T1000 (cell line): Measurements from ENCODE around the gene KIF7.

Source experiments
- DNase-seq: peaks from one replicate; lab custom pipeline; 2025; ENCODE audit warnings: mixed read lengths; lab: John Stamatoyannopoulos, UW

KIF7 gene

DNA sequence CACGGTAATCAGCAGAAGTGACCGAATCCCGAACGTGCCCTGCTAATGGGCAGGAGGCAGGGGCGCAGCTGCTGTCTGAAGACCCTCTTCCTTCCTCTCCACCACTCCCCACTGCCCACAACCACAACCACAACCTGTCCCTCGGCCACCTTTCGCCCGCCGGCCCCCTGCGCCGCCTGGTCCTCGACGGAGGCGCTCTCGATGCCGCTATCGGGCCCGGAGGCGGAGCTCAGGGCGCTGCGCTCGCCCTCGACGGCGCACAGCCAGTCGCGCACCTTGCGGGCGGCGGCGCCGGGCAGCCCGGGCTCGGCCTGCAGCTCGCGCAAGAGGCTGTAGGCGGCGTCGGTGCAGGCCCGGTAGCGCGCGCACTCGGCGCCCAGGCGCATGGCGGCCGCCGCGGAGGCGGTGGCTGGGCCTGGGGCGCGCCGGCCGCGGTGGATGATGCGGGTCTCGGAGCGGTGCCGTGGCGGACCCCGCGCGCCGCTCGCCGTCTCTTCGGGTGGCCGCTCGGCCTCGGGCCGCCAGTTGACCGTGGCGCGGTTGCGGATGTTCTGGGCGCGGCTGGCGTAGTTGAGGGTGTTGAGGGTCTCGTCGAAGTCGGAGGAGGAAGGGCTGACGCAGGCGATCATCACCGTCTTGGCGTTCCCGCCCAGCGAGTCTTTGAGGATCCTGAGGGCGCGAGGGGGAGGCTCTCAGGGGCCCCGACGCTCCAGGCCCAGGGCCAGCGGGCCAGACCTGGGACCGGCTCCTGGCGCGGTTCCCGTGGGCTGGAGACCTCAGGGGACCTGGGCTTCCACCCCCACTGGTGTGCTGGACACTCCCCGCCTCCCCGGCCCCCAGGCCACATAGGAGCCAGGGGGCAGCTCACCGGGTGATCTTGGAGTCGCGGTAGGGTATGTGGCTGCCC, 6.9 kb downstream of the KIF7 start:
- no peak for DNase-seq

- DNase-seq: no peak
These were observed 7.9 kb downstream of the KIF7 start for GRCh38 chr15:89647191-89647851.

DNA sequence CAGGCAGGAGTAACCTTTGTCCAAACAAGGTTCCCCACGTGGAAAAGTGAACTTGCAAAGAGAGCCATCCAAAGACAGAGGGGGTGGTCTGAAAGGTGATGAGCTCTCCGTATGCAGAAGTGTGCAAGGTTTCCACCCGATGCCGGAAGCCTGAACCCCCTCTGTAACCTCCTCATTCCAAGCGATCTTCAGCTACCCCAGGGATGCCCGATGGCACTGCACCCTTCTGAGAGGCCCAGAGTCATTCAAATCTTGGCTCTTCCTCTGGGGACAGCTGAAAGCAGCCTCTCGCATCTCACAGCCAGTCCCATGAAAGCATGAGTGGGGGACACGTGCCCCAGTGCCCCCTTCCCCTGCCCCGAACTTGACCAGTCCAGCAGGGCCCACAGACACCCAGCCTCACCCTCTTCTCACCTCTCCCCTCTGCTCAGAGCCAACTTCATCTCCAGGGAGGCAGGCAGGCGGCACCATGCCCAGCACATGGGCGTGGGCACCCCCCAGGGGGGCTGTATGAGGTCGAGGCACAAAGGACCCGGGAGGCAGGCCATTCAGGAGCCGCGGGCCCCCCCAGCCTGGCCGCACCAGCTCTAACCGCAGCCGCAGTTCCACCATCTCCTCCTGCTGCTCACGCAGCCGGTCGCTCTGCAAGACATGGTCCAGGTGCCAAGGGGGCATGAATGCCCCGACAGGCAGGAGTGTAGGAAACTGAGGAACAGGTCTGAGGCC, 8.7 kb downstream of the KIF7 start:
- no peak for DNase-seq

GRCh38 chr15:89645680-89646079, 9.6 kb downstream of the KIF7 start:
- no peak for DNase-seq

DNA sequence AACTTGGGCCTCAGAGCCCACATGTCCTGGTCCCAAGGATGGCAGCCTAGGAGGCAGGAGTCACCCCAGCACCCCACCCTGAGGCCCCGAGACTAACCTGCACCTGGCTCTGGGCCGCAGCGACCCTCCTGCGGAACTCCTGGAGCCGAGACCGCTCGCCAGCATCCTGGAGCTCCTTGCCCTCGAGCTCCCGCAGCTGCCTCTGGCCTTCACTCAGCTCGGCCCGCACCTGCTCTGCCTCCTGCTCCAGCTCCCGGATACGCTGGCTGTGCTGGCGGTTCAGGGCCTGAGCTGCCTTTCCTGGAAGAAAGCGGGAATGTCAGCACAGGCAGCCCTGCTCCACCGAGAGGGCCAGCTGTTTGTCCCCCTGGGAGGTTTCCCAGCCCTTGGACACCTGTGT, 13.2 kb downstream of the KIF7 start:
- DNase-seq: no peak

DNA sequence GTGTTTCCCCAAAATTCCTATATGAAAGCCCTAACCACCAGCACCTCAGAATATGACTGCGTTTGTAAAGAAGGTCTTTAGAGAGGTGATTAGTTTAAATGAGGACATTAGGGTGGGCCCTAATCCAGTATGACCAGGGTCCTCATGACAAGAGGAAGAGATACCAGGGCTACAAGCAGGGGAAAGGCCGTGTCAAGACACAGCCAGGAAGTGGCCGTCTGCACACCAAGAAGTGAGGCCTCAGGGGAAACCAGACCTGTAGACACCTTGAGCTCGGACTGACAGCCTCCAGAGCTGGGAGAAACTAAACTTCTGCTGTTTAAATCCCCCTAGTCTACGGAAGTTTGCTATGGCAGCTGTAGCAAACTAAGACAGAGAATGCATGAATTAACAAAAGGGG, 14.2 kb downstream of the KIF7 start:
- no peak for DNase-seq

DNA sequence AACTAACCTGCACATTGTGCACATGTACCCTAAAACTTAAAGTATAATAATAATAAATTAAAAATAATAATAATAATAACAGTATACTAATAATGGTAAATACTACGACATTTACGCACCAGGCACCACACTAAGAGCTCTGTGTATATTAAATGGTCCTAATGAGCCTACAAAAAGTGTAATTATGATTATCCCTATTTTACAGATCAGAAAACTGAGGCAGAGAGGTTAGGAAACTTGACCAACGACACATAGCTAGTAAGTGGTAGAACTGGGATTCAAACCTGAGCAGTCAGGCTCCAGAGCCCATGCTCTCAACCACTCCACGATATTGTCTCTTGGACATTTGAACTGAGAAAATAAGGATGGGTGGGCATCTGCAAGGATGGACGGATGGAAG, 15.0 kb downstream of the KIF7 start:
- DNase-seq: no peak

DNA sequence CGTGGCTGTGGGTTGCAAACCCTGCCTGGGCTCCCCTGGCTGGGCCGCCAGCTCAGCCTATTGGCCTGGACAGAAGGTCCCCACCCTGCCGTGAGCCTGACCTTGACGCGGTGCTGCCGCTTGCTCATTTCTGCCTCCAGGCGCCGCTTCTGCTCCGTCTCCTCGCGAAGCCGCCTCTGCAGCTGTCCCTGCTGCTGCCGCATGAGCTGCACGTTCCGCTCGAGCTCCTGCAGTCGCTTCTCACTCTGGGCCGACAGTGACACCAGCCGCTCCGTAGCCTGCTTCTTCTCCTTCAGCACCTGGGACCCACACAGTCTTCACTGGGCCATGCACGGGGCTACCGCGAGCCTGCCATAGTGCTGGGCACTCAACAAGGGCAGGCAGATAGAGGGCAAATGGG, 21.7 kb downstream of the KIF7 start:
- no peak for DNase-seq

DNA sequence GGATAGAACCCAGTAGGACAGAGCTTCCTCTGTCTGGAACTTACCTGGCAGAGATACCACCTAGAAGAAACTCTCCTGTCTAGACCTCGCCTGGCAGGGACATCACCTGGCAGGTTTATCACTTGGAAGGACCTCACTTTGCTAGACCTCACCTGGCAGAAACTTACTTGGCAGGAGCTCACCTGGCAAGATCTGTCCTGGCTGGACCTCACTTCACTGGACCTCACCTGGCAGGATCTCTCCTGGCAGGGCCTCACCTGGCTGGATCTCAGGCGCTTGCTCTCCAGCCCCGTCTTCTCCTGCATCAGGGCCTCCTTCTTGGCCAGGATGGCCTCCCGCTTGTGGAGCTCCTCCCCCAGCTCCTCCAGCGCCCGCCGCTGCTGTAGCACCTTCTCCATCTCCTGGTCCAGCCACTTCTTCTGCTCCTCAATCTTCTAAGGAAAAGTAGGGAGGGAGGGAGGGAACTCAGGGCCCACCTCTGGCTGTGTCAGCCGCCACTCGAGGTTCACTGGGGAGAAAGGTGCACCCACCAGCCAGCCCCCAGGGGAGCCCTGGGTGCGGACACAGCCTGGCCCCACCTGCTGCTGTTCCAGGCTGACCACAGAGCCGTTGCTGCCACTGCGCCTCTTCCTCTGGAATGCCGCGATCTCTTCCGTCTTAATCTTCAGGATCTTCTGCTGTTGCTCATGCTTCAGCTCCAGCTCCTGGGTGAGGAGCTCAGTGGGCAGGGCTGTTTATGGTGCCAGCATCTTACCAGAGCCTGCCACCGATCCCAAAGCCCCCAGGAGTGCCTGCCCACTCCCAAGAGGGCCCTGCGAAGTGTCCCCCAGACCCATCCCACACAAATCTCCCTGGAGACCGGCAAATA, 22.5 kb downstream of the KIF7 start:
- no peak for DNase-seq

DNA sequence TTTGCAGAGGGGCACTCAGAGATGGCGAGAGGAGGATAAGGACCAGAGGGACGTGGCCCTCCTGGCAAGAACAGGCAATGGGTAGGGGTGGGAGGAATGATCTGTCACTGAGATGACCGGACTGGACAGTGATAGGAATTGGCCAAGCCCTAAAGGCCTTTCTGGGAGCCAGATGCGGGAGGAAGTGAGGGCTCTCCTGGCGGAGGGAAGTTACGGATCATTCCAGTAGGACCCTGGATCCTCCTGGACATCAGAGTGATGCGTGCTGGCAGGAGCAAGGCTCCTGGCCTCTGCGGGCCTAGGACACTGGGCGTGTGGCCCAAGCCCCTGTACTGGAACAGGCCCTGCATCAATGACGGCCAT, 23.4 kb downstream of the KIF7 start:
- no peak for DNase-seq

GRCh38 chr15:89630974-89631901, 24.0 kb downstream of the KIF7 start:
- DNase-seq: no peak

- no peak for DNase-seq
These were observed 25.0 kb downstream of the KIF7 start for GRCh38 chr15:89630260-89630659.

GRCh38 chr15:89629829-89630228, 25.4 kb downstream of the KIF7 start:
- DNase-seq: no peak

- no peak for DNase-seq
These were observed 26.2 kb downstream of the KIF7 start for GRCh38 chr15:89628806-89629715.

DNA sequence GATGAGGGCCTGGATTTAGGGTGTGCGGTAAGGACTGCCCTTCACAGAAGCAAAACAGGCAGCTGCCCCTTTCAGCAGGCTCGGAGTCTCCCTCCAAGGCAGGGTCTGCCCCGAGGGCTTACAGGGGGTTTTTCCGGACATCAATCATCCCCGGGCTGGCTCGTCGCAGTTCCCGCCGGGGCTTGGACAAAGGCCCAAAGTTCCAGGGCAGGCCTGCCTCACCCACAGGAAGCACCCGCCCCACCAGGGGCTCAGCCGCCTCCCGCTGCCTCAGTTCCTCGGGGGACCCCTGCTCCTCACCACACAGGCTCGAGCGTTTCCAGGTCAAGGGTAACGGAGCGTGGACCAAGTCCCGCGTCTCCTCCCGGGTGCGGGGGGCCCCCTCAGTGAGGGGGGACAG, 27.0 kb downstream of the KIF7 start:
- no peak for DNase-seq

DNA sequence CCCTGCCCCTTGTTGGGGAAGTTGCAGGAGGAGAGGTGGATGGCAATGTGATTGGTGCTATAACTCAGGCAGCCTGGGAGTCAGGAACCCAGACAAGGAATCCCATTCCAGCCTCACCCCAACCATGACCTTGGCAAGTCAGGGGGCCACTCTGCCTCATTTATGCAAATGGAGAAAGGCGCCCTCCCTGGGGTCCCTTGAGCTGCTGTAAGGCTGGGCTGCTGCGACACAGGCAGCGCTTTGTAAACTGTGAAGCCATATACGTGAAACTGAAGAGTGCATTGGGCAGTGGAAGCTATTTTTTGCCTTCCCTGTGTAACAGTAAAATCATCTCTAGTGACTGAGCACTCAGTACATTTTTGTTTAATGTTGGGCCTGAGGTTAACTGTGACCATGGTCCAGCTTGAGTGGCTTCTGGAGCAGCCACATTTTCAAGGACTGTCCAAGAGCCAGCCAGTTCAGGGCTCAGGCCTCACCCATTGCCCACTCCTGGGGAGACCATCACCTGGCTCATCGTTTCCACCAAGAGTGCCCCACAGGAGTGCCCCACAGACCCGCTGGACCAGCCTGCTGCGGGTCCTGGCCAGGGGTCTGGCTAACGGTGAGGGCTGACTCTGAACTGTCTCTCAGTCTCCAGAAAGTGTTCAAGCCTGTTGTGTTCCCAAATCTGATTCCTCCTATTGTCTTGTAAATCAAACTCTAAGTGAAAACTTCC, 27.9 kb downstream of the KIF7 start:
- no peak for DNase-seq

DNA sequence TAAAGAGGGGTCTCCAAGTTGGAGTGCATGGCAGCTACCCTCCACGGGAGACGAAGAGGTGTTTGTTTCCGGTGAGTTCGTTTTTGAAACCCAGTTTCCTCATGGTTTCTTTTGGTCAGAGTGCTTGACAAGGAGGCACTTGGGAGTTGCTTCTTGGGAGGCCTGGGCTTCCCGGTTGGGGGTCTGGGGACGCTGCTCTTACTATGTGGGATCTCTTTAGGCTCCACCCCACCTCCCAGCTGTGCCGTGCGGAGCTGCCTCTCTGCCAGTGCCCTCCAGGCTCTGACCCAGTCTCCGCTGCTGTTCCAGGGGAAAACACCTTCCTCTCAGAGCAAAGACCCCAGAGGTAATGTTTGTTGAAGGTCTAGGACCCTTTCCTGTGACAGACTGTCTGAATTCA, 29.6 kb downstream of the KIF7 start:
- DNase-seq: no peak

DNA sequence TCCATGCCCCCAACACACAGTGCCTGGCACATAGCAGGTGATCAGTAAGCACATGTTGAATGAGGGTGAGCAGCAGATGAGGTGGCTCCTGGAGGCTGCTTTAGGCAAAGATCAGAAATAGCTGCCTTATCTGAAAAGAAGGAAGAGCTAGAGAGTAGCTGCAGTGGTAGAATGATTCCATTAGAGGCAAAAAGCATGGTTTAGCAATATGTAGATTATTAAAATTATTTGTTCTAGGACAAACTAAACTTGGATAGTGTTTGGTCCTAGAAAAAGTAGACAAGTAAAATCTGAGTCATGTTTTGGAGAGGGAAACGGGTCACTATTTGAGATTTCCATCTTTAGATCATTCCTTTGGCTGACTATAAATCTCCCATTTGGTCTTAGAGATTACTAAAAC, 32.1 kb downstream of the KIF7 start:
- DNase-seq: no peak

DNA sequence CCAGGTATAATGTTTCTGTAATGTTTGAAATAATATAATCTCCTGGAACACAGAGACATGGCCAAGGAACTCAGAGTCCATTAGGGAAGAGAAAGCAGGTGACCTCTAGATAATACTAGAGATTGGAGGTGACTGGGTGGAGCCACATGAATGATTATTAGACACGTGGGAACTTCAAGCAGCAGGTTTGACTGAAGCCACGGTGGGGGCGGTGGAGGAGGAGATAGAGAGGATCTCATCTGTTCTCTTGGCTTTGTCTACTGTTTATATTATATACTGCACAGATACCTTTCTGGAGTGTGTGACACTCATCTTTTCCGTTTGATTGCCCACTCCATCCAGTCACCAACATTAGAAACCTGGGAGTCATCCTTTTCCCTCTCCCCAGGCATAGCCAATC, 33.7 kb downstream of the KIF7 start:
- no peak for DNase-seq
